GM20000 (cell line): ENCODE measurements around the gene PLEKHG5.
"Not testable (repeated sequence)": the region's sequence is repeated elsewhere in the genome, so short reads cannot be mapped to it uniquely, and the experiment has no call there.

Source experiments
- DNase-seq: peaks from one replicate; pipeline ENCODE4 v3.0.0; 2012; ENCODE audit warnings: low spot score
- CTCF ChIP-seq: IDR thresholded peaks from 2 replicates; pipeline ENCODE4 v1.5.1; 2012; ENCODE audit warnings: mild to moderate bottlenecking, control low read depth; ENCODE audit errors: extremely low read depth, missing control alignments

The PLEKHG5 gene

GRCh38 chr1:6443339-6444115 lies 47.9 kb downstream of the PLEKHG5 start:
- no peak for TF ChIP-seq CTCF
- DNase-seq: no peak

- no peak for TF ChIP-seq CTCF
- DNase-seq: no peak
Observed at GRCh38 chr1:6441586-6441985, 49.9 kb downstream of the PLEKHG5 start.

- peak; percentile 11 for TF ChIP-seq CTCF
- peak; percentile 79 for DNase-seq
Observed at GRCh38 chr1:6440198-6441126, 51.0 kb downstream of the PLEKHG5 start.

GRCh38 chr1:6438047-6438525 lies 53.4 kb downstream of the PLEKHG5 start:
- TF ChIP-seq CTCF: peak; percentile 77
- DNase-seq: peak; percentile 90

GRCh38 chr1:6437012-6437700 lies 54.3 kb downstream of the PLEKHG5 start:
- DNase-seq: not testable (repeated sequence)

GRCh38 chr1:6436277-6436676 lies 55.2 kb downstream of the PLEKHG5 start:
- not testable (repeated sequence) for DNase-seq

- no peak for TF ChIP-seq CTCF
Observed at GRCh38 chr1:6435547-6435946, 55.9 kb downstream of the PLEKHG5 start.

GRCh38 chr1:6435129-6435528 lies 56.3 kb downstream of the PLEKHG5 start:
- TF ChIP-seq CTCF: no peak
- no peak for DNase-seq

More at GRCh38 chr1:6435547-6435946, 55.9 kb downstream of the PLEKHG5 start:
- no peak for DNase-seq
